Astrocyte (in vitro differentiated cells and primary cell): ENCODE results near the gene SELENOK. TPM values are rescaled to one million over a fixed set of nuclear protein-coding genes. Genes with fewer than 3 reads are reported as not detected.
A peak's percentile ranks its signal among the peaks of the same experiment; 100 is the strongest.

Source experiments
- DNase-seq: peaks from one replicate; pipeline ENCODE4 v3.0.0-alpha.2; 2010; ENCODE audit warnings: low read depth
- FAIRE-seq: peaks from 2 replicates; lab custom pipeline; 2011; peaks lifted over from hg19 to GRCh38; lab: Jason Lieb, UNC
- H2AFZ ChIP-seq: 2 replicates; pipeline ENCODE4 v1.6.0; 2012; ENCODE audit warnings: low read depth, low read length, inconsistent platforms
- H3K27ac ChIP-seq: 2 replicates; pipeline ENCODE4 v1.5.1; 2011; ENCODE audit warnings: low read depth, low read length, inconsistent platforms
- H3K27me3 ChIP-seq: 2 replicates; pipeline ENCODE4 v1.6.0; 2011; ENCODE audit warnings: low read length, inconsistent platforms; ENCODE audit not compliant: insufficient read depth
- H3K36me3 ChIP-seq: 2 replicates; pipeline ENCODE4 v1.5.1; 2011; ENCODE audit warnings: low read length, inconsistent platforms; ENCODE audit not compliant: insufficient read depth
- H3K4me1 ChIP-seq: 2 replicates; pipeline ENCODE4 v1.5.1; 2011; ENCODE audit warnings: low read length, inconsistent platforms; ENCODE audit not compliant: insufficient read depth
- H3K4me2 ChIP-seq: 2 replicates; pipeline ENCODE4 v1.6.0; 2012; ENCODE audit warnings: low read length, inconsistent platforms
- H3K4me3 ChIP-seq: 2 replicates; pipeline ENCODE4 v1.5.1; 2011; ENCODE audit warnings: low read depth, mild to moderate bottlenecking, low read length, inconsistent platforms; ENCODE audit not compliant: insufficient read depth
- H3K79me2 ChIP-seq: 2 replicates; pipeline ENCODE4 v1.6.0; 2012; ENCODE audit warnings: mild to moderate bottlenecking, low read length, inconsistent platforms; ENCODE audit not compliant: insufficient read depth
- H3K9ac ChIP-seq: 2 replicates; pipeline ENCODE4 v1.6.0; 2012; ENCODE audit warnings: mild to moderate bottlenecking, low read length, inconsistent platforms
- H3K9me3 ChIP-seq: 2 replicates; pipeline ENCODE4 v1.5.1; 2012; ENCODE audit warnings: low read depth, mild to moderate bottlenecking, low read length, inconsistent platforms; ENCODE audit not compliant: insufficient read depth
- H4K20me1 ChIP-seq: 2 replicates; pipeline ENCODE4 v1.6.0; 2012; ENCODE audit warnings: low read length, inconsistent platforms; ENCODE audit not compliant: insufficient read depth
- H3K27ac Mint-ChIP-seq: one replicate; pipeline ENCODE4 v1.8.0; 2021; ENCODE audit warnings: mild to moderate bottlenecking, mixed read lengths; ENCODE audit not compliant: unreplicated experiment
- H3K27me3 Mint-ChIP-seq: one replicate; pipeline ENCODE4 v1.8.0; 2021; ENCODE audit warnings: low read depth, mixed read lengths; ENCODE audit not compliant: unreplicated experiment
- H3K36me3 Mint-ChIP-seq: one replicate; pipeline ENCODE4 v1.8.0; 2021; ENCODE audit warnings: low read depth, mixed read lengths; ENCODE audit not compliant: unreplicated experiment
- H3K4me1 Mint-ChIP-seq: one replicate; pipeline ENCODE4 v1.8.0; 2021; ENCODE audit warnings: low read depth, mixed read lengths; ENCODE audit not compliant: unreplicated experiment
- H3K4me3 Mint-ChIP-seq: one replicate; pipeline ENCODE4 v1.8.0; 2021; ENCODE audit warnings: mild to moderate bottlenecking, moderate library complexity, mixed read lengths; ENCODE audit not compliant: unreplicated experiment
- H3K9me3 Mint-ChIP-seq: one replicate; pipeline ENCODE4 v1.8.0; 2021; ENCODE audit warnings: mild to moderate bottlenecking, mixed read lengths; ENCODE audit not compliant: unreplicated experiment
- EZH2 ChIP-seq: IDR thresholded peaks from 2 replicates; pipeline ENCODE4 v1.6.1; 2012; ENCODE audit warnings: mild to moderate bottlenecking, low read length, inconsistent platforms; ENCODE audit not compliant: insufficient read depth
- total RNA-seq: library from RNA; stranded (reverse); gene quantifications from 2 replicates; pipeline ENCODE4 v1.2.1, GENCODE V29; 2021
- TF ChIP-seq, protein P1 (sequence below): IDR thresholded peaks from 2 replicates; pipeline ENCODE4 v1.5.1; 2011; ENCODE audit warnings: low read depth, mild to moderate bottlenecking, inconsistent platforms, low read length, moderate library complexity; ENCODE audit not compliant: insufficient read depth

SELENOK gene
- total RNA-seq, 1 donor from 2014 or later = 43.7 TPM

DNA sequence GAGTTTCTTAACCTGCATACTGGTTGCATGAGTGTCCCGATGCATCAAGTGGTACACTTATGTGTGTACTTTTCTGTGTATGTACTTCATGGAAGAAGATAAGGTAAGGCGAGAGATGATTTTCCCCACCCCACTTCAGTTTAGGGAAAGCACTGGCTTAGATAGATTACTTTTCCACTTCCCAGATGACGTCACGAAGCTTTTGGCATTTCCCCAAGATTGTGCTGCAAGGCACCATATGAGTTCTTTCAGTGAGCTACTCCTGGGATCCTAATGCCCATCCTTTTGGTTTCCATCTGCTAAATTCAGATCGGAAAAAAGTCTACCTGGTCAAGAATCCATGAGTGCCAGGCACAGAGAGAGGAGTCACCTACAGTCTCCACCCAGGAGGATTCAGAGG, 40.8 kb downstream of the SELENOK start:
- Mint-ChIP-seq H3K4me3 (no peak overlapping the region), H3K27ac (no peak overlapping the region)
- FAIRE-seq = no peak

DNA sequence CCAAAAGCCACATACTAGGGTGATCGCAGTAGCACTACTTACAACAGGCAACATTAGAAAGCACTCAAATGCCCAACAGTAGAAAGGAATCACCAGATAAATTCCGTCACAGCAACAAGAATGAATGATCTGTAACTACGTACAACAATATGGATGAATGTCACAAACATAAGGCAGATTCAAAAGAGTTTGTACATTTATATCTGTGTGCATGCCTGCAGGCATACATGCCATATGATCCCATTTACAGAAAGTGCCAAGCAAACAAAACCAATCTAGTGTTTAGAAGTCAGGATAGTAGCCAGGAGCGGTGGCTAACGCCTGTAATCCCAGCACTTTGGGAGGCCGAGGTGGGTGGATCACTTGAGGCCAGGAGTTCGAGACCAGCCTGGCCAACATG, 41.7 kb downstream of the SELENOK start:
- Histone ChIP-seq H4K20me1 (no peaks in the 10 kb centered on the region), H3K79me2 (no peaks in the 10 kb centered on the region), H3K9me3 (no peaks in the 10 kb centered on the region), H3K27ac (no peak overlapping the region), H3K36me3 (no peaks in the 10 kb centered on the region), H3K4me1 (peaks cover 5% of the 10 kb centered on the region), H3K4me3 (no peak overlapping the region), H2AFZ (no peak overlapping the region), H3K9ac (no peak overlapping the region), H3K27me3 (peaks cover 21% of the 10 kb centered on the region), H3K4me2 (no peak overlapping the region)
- H3K36me3 Mint-ChIP-seq = no peaks in the 10 kb centered on the region
- FAIRE-seq = no peak
- DNase-seq = no peak
- H3K27me3 Mint-ChIP-seq = peaks cover 45% of the 10 kb centered on the region
- H3K4me3 Mint-ChIP-seq = no peak overlapping the region
- no peaks in the 10 kb centered on the region for H3K4me1 Mint-ChIP-seq
- TF ChIP-seq, protein P1, sequence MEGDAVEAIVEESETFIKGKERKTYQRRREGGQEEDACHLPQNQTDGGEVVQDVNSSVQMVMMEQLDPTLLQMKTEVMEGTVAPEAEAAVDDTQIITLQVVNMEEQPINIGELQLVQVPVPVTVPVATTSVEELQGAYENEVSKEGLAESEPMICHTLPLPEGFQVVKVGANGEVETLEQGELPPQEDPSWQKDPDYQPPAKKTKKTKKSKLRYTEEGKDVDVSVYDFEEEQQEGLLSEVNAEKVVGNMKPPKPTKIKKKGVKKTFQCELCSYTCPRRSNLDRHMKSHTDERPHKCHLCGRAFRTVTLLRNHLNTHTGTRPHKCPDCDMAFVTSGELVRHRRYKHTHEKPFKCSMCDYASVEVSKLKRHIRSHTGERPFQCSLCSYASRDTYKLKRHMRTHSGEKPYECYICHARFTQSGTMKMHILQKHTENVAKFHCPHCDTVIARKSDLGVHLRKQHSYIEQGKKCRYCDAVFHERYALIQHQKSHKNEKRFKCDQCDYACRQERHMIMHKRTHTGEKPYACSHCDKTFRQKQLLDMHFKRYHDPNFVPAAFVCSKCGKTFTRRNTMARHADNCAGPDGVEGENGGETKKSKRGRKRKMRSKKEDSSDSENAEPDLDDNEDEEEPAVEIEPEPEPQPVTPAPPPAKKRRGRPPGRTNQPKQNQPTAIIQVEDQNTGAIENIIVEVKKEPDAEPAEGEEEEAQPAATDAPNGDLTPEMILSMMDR = no peak
- no peak for TF ChIP-seq EZH2
- peaks cover 2% of the 10 kb centered on the region for H3K9me3 Mint-ChIP-seq
- no peak overlapping the region for H3K27ac Mint-ChIP-seq

More for the DNA sequence above, 40.8 kb downstream of the SELENOK start:
- H3K79me2 ChIP-seq = no peaks in the 10 kb centered on the region
- H3K27ac ChIP-seq = no peak overlapping the region
- no peaks in the 10 kb centered on the region for H4K20me1 ChIP-seq
- peaks cover 21% of the 10 kb centered on the region for H3K27me3 ChIP-seq
- no peak overlapping the region for H3K4me2 ChIP-seq
- TF ChIP-seq EZH2 = no peak
- TF ChIP-seq, protein P1 = no peak
- Mint-ChIP-seq H3K27me3 (peaks cover 42% of the 10 kb centered on the region), H3K4me1 (no peaks in the 10 kb centered on the region), H3K36me3 (no peaks in the 10 kb centered on the region), H3K9me3 (peaks cover 2% of the 10 kb centered on the region)
- peak; percentile 14 for DNase-seq
- H3K9ac ChIP-seq = no peak overlapping the region
- H3K4me3 ChIP-seq = no peak overlapping the region
- H2AFZ ChIP-seq = no peak overlapping the region
- H3K4me1 ChIP-seq = peaks cover 5% of the 10 kb centered on the region
- H3K36me3 ChIP-seq = no peaks in the 10 kb centered on the region
- no peaks in the 10 kb centered on the region for H3K9me3 ChIP-seq

DNA sequence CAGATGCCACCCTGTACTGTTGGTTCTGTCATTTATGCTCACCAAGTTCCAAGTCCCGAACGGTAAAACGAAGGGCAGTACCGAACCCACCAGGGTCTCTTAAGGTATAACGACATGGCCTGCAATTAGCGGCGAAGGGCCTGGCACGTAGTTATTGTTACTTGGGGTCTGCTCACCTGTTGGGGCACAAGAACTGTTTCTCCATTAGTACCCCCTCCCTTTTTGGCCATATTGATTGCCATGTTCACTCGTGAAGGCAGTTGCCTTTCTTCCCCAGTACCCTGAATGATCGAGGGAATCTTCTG, 44.9 kb downstream of the SELENOK start:
- FAIRE-seq = no peak
- Histone ChIP-seq H3K9me3 (no peaks in the 10 kb centered on the region), H3K27me3 (peaks cover 24% of the 10 kb centered on the region), H2AFZ (peak overlapping the region; percentile 82), H3K9ac (no peak overlapping the region), H3K27ac (no peak overlapping the region), H3K4me2 (peak overlapping the region; percentile 93), H3K36me3 (no peaks in the 10 kb centered on the region), H3K79me2 (no peaks in the 10 kb centered on the region), H4K20me1 (no peaks in the 10 kb centered on the region), H3K4me3 (no peak overlapping the region), H3K4me1 (peaks cover 8% of the 10 kb centered on the region)
- peaks cover 2% of the 10 kb centered on the region for H3K4me1 Mint-ChIP-seq
- H3K27me3 Mint-ChIP-seq = peaks cover 38% of the 10 kb centered on the region
- TF ChIP-seq, protein P1 = no peak
- peak; percentile 10 for TF ChIP-seq EZH2
- no peak for DNase-seq
- peak overlapping the region; percentile 79 for H3K4me3 Mint-ChIP-seq
- no peaks in the 10 kb centered on the region for H3K36me3 Mint-ChIP-seq
- no peak overlapping the region for H3K27ac Mint-ChIP-seq
- H3K9me3 Mint-ChIP-seq = peaks cover 2% of the 10 kb centered on the region
